T-helper 9 cell (primary cell): Measurements from ENCODE around the gene LAG3.

ENCODE experiments used
- DNase-seq: peaks from one replicate; pipeline ENCODE4 v3.0.0-alpha.2; 2020

The LAG3 gene

DNA sequence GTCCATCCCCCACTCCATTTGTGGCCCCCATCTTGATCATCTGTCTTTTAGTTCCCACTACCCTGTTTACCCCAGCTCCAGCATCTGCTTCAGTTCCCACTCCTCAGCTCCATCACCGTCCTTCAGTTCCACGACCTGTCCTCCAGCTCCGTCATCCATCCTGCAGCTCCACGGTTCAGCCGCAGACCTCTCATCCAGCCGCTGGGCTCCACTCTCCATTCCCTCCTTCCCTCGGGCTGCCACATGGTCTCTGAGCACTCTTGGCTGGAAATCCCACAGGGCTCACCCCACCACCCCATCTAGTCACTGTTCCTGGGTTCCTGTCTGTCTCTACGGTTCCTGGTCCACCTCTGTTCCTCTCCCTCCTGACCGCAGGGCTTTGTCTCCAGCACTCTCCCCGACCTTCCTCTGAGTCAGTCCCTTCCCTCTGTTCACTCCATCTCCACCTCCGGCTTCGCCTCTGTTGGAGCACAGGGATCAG is 52.6 kb downstream of the LAG3 start:
- DNase-seq: no peak

DNA sequence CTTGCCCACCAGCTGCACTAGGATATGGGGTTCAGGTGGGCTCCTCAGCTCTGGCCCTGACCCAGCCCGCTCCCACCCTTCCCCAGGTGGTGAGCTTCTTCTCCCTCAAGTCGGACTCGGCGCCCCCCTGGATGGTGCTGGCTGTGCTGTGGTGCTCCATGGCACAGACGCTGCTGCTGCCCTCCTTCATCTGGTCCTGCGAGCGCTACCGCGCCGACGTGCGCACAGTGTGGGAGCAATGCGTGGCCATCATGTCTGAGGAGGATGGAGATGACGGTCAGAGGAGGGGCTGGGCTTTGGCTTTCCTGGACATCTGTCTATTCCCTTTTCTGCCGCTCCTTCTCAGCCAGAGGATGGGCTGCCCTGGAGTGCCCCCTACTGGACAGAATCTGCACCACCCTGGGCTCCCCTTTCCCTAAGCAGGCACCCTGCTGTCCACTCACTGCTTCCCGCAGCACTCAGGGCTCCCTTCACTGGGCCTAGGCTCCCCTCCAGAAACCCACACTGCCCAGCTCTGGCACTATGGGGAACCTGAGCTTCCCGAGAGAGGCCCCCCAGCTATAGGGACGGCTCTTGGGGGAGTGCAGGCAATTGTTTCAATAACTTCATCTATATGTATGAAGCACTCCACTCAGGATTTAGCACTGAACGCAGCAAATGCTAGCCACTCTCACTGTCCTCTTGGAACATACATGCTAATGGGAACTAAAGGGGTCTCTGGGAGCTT is 53.2 kb downstream of the LAG3 start:
- peak; percentile 83 for DNase-seq

DNA sequence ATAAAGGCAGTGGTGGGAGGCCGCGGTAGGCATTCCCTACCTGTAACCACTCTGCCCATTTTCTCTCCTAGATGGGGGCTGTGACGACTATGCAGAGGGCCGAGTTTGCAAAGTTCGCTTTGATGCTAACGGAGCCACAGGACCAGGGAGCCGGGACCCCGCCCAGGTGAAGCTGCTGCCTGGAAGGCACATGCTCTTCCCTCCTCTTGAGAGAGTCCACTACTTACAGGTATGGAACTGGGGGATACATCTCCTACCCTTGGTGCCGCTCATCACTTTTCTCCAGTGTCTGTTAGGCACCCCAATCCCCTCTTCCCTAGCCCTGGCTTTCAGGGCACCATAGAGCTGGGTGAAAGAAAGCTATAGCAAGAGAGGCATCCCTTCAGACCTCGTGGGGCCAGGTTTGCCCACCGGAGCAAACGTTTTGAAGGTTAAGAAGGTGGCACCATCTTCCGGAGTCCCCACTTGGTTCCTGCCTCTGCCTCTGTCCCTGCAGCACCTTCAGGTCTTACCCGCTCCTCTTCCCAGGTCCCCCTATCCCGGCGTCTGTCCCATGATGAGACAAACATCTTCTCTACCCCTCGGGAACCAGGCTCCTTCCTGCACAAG is 53.9 kb downstream of the LAG3 start:
- no peak for DNase-seq

DNA sequence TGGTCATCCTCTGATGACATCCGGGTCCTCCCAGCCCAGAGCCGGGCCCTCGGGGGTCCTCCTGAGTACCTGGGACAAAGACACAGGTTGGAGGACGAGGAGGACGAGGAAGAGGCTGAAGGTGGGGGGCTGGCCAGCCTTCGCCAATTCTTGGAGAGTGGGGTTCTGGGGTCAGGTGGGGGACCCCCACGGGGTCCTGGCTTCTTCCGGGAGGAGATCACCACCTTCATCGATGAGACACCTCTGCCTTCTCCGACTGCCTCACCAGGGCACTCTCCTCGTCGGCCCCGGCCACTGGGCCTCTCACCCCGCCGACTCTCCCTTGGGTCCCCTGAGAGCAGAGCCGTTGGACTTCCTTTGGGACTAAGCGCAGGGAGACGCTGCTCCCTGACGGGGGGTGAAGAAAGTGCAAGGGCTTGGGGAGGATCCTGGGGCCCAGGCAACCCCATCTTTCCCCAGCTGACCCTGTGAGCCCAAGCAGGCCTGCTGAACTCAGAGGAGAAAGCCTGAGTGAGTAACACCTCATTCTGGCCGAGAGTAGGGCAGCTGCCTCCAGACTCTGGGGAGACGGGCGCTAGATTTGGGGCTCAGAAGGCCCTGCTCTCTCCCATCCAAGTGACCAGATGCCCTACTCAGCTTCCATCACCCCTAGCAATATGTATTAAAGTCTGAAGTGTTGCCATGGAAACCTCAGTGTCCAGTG is 54.6 kb downstream of the LAG3 start:
- no peak for DNase-seq

DNA sequence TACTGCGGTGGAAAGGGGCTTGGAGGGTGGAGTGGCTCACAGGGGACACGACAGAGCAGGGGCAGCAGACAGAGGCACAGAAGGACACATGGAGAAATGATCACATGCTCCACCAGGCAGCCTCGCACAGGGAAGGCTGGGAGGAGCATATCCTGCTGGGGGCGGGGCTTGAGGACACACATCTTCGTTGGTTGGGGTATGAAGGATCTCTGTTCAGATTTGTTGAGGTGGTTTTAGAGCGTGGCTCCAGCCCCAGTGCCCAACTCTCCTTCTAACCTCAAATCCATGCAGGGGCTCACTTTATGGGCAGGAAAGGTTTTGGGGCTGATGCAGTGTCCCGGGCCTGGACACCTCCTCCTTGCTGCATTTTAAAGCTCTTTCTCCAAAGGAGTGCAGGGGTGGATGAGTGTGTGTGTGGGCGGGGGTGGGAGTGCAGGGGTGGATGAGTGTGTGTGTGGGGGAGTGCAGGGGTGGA is 55.2 kb downstream of the LAG3 start:
- peak; percentile 20 for DNase-seq
